ENCODE measurements around the gene GNB5.

GRCh38 chr15:52143873-52144272 is 47.3 kb downstream of the GNB5 start:
- TF ChIP-seq, protein P1, sequence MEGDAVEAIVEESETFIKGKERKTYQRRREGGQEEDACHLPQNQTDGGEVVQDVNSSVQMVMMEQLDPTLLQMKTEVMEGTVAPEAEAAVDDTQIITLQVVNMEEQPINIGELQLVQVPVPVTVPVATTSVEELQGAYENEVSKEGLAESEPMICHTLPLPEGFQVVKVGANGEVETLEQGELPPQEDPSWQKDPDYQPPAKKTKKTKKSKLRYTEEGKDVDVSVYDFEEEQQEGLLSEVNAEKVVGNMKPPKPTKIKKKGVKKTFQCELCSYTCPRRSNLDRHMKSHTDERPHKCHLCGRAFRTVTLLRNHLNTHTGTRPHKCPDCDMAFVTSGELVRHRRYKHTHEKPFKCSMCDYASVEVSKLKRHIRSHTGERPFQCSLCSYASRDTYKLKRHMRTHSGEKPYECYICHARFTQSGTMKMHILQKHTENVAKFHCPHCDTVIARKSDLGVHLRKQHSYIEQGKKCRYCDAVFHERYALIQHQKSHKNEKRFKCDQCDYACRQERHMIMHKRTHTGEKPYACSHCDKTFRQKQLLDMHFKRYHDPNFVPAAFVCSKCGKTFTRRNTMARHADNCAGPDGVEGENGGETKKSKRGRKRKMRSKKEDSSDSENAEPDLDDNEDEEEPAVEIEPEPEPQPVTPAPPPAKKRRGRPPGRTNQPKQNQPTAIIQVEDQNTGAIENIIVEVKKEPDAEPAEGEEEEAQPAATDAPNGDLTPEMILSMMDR (IDR thresholded peaks at IDR 0.05; ENCODE audit: low read depth, low read length, poor library complexity, severe bottlenecking): no peak
- no peak for TF ChIP-seq EZH2phosphoT487 (IDR thresholded peaks at IDR 0.05; ENCODE audit: borderline replicate concordance, low read length)
